Measurements from ENCODE around the gene PPP1R10.
A peak's percentile ranks its signal among the peaks of the same experiment; 100 is the strongest.

The PPP1R10 gene

GRCh38 chr6:30611856-30612194 is 5.2 kb downstream of the PPP1R10 start:
- peaks cover 71% of the 10 kb centered on the region for H3K79me2 ChIP-seq (ENCODE audit: control insufficient read depth, low read length)
- no peaks in the 10 kb centered on the region for H3K9me3 ChIP-seq (ENCODE audit: control insufficient read depth, insufficient read depth, low read length)
- no peak overlapping the region for H3K4me3 ChIP-seq (ENCODE audit: low read length)
- H4K20me1 ChIP-seq (ENCODE audit: control insufficient read depth, insufficient read depth, low read depth, low read length): peaks cover 25% of the 10 kb centered on the region
- no peaks in the 10 kb centered on the region for H3K27me3 ChIP-seq (ENCODE audit: control insufficient read depth, low read length)
- H3K27ac ChIP-seq (ENCODE audit: low read depth, low read length): no peak overlapping the region
- H3K36me3 ChIP-seq (ENCODE audit: control insufficient read depth, low read length): peaks cover 93% of the 10 kb centered on the region
- H3K4me2 ChIP-seq (ENCODE audit: low read length): 0 out of 2 replicates have a peak overlapping the region, but pooled peaks have one; percentile 96
- H3F3A ChIP-seq (ENCODE audit: control insufficient read depth, insufficient read depth): peaks cover 43% of the 10 kb centered on the region
- peaks cover 29% of the 10 kb centered on the region for H3K4me1 ChIP-seq (ENCODE audit: control insufficient read depth, low read length)
- no peaks in the 10 kb centered on the region for H3K9me2 ChIP-seq (replicated peaks; ENCODE audit: control insufficient read depth, low read length)
- no peak for TF ChIP-seq EZH2phosphoT487 (IDR thresholded peaks at IDR 0.05; ENCODE audit: borderline replicate concordance, low read length)
- no peak for TF ChIP-seq CTCF (IDR thresholded peaks at IDR 0.05; ENCODE audit: low read depth, low read length, poor library complexity, severe bottlenecking)

DNA sequence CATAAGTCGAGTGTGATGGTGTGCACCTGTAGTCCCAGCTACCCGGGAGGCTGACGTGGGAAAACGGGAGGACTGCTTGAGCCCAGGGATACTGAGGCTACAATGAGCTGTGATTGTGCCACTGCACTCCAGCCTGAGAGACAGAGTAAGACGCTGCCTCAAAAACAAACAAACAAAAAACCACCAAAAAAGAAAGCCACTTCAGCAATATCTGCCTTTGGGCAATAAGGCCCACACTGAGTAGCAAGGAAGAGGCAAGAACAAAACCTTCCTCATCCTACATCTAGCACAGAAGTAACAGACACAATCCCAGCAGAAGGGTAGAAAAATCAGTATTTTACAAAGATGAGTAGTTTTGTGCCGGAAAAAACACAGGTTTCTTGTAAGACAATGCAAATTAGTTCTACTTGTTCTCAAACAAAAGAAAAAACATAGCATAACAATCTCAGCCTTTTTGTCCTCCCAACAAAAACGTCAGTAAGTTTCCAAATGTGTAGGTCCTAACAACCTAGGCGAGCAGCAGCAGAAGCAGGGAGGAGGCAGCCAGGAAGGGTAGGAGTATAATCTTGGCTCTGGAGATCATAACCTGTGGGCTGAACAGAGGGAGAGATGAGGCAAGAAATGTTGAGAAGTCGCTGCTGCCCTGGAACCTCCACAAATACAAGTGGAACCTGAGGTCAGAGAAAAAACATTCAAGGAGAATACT is 5.7 kb downstream of the PPP1R10 start:
- peaks cover 93% of the 10 kb centered on the region for H3K36me3 ChIP-seq (ENCODE audit: control insufficient read depth, low read length)
- H3K27ac ChIP-seq (ENCODE audit: low read depth, low read length): no peak overlapping the region
- TF ChIP-seq EZH2phosphoT487 (IDR thresholded peaks at IDR 0.05; ENCODE audit: borderline replicate concordance, low read length) (no peak), CTCF (IDR thresholded peaks at IDR 0.05; ENCODE audit: low read depth, low read length, poor library complexity, severe bottlenecking) (no peak)
- no peak overlapping the region for H3K4me3 ChIP-seq (ENCODE audit: low read length)
- peaks cover 38% of the 10 kb centered on the region for H3F3A ChIP-seq (ENCODE audit: control insufficient read depth, insufficient read depth)
- no peaks in the 10 kb centered on the region for H3K9me2 ChIP-seq (replicated peaks; ENCODE audit: control insufficient read depth, low read length)
- H4K20me1 ChIP-seq (ENCODE audit: control insufficient read depth, insufficient read depth, low read depth, low read length): peaks cover 20% of the 10 kb centered on the region
- peaks cover 66% of the 10 kb centered on the region for H3K79me2 ChIP-seq (ENCODE audit: control insufficient read depth, low read length)
- peaks cover 29% of the 10 kb centered on the region for H3K4me1 ChIP-seq (ENCODE audit: control insufficient read depth, low read length)
- H3K9me3 ChIP-seq (ENCODE audit: control insufficient read depth, insufficient read depth, low read length): no peaks in the 10 kb centered on the region
- no peak overlapping the region for H3K4me2 ChIP-seq (ENCODE audit: low read length)
- no peaks in the 10 kb centered on the region for H3K27me3 ChIP-seq (ENCODE audit: control insufficient read depth, low read length)

- Histone ChIP-seq H3K36me3 (ENCODE audit: control insufficient read depth, low read length) (peaks cover 93% of the 10 kb centered on the region), H3K4me1 (ENCODE audit: control insufficient read depth, low read length) (peaks cover 29% of the 10 kb centered on the region), H3F3A (ENCODE audit: control insufficient read depth, insufficient read depth) (peaks cover 27% of the 10 kb centered on the region), H3K9me2 (replicated peaks; ENCODE audit: control insufficient read depth, low read length) (no peaks in the 10 kb centered on the region), H3K9me3 (ENCODE audit: control insufficient read depth, insufficient read depth, low read length) (no peaks in the 10 kb centered on the region), H4K20me1 (ENCODE audit: control insufficient read depth, insufficient read depth, low read depth, low read length) (peaks cover 16% of the 10 kb centered on the region), H3K27ac (ENCODE audit: low read depth, low read length) (no peak overlapping the region), H3K4me3 (ENCODE audit: low read length) (no peak overlapping the region), H3K4me2 (ENCODE audit: low read length) (no peak overlapping the region), H3K27me3 (ENCODE audit: control insufficient read depth, low read length) (no peaks in the 10 kb centered on the region), H3K79me2 (ENCODE audit: control insufficient read depth, low read length) (peaks cover 54% of the 10 kb centered on the region)
- TF ChIP-seq CTCF (IDR thresholded peaks at IDR 0.05; ENCODE audit: low read depth, low read length, poor library complexity, severe bottlenecking) (no peak), EZH2phosphoT487 (IDR thresholded peaks at IDR 0.05; ENCODE audit: borderline replicate concordance, low read length) (no peak)
These were observed 7.0 kb downstream of the PPP1R10 start for GRCh38 chr6:30610065-30610464.

All from DOHH2 (cell line).